HepG2 (cell line): ENCODE data around the gene ABHD4. TPM values are rescaled to one million over a fixed set of nuclear protein-coding genes. Genes with fewer than 3 reads are reported as not detected.
A peak's percentile ranks its signal among the peaks of the same experiment; 100 is the strongest.

Experiments
- ATAC-seq: fragments of 200-7000 bp; cut with Tn5 transposase; 3 replicates; pipeline ENCODE4 v1.9.1; 2020; ENCODE audit warnings: mild to moderate bottlenecking, moderate library complexity
- BruUV-seq: library from RNA; stranded (reverse); fragments of 400-500 nt; replicated peaks from 2 replicates; lab custom pipeline; 2021; lab: Mats Ljungman, UMichigan
- CTCF ChIA-PET: fragments of 300-600 bp; formaldehyde crosslinking; extraction: SDS; loops from one replicate; lab custom pipeline; 2021; ENCODE audit warnings: low total read pairs, inconsistent platforms, low intra/inter-chr PET ratio; lab: Yijun Ruan, JAX
- POLR2A ChIA-PET: fragments of 350-600 bp; sonication (Branson Sonifier 250); formaldehyde crosslinking; loops from one replicate; lab custom pipeline; 2020; ENCODE audit warnings: antibody characterized with exemption, inconsistent platforms; lab: Yijun Ruan, JAX
- DNase-seq: peaks from one replicate; pipeline ENCODE4 v3.0.0-alpha.2; 2015; ENCODE audit warnings: low spot score
- FAIRE-seq: peaks from 3 replicates; lab custom pipeline; 2011; peaks lifted over from hg19 to GRCh38; lab: Jason Lieb, UNC
- H2AFZ ChIP-seq: one replicate; pipeline ENCODE4 v1.6.1; 2011; ENCODE audit warnings: low read length, inconsistent platforms
- H3K27ac ChIP-seq: fragments of 300-600 bp; 3 replicates; pipeline ENCODE4 v1.8.0; 2011; ENCODE audit warnings: mixed run types, mild to moderate bottlenecking, mixed read lengths, low read length, inconsistent platforms; ENCODE audit not compliant: insufficient read depth; ENCODE audit errors: extremely low read length
- H3K27me3 ChIP-seq, 2 experiments: fragments of 200-600 bp in 1 of 2; 2 replicates in 1 of 2; 3 replicates in 1 of 2; pipeline versions ENCODE4 v1.6.0 to v1.8.0; 2011; ENCODE audit warnings: low read length in 2 of 2, mild to moderate bottlenecking in 2 of 2, moderate library complexity in 2 of 2, inconsistent platforms in 1 of 2; ENCODE audit not compliant: insufficient read depth in 2 of 2, control insufficient read depth in 1 of 2
- H3K36me3 ChIP-seq, 2 experiments: fragments of 200-600 bp in 1 of 2; replicated peaks in 1 of 2; 2 replicates in 1 of 2; 3 replicates in 1 of 2; pipeline versions ENCODE4 v1.5.1 to v1.8.0; 2011; ENCODE audit warnings: low read length in 2 of 2, inconsistent platforms in 1 of 2; ENCODE audit not compliant: insufficient read depth in 2 of 2, control insufficient read depth in 1 of 2
- H3K4me1 ChIP-seq: 2 replicates; pipeline ENCODE4 v1.5.1; 2012; ENCODE audit warnings: low read length, inconsistent platforms; ENCODE audit not compliant: insufficient read depth
- H3K4me2 ChIP-seq: 2 replicates; pipeline ENCODE4 v1.6.0; 2011; ENCODE audit warnings: low read depth, low read length, inconsistent platforms
- H3K4me3 ChIP-seq, 3 experiments: fragments of 200-600 bp in 1 of 3; sonication (generic), shearing (Covaris generic) in 1 of 3; replicated peaks in 1 of 3; 2 replicates each; pipeline ENCODE4 v1.5.1; 2011 to 2016; ENCODE audit warnings: low read length in 3 of 3, inconsistent platforms in 2 of 3, low read depth in 2 of 3, mild to moderate bottlenecking in 2 of 3, control low read depth in 1 of 3, mixed read lengths in 1 of 3; ENCODE audit not compliant: insufficient read depth in 1 of 3
- H3K79me2 ChIP-seq: one replicate; pipeline ENCODE4 v1.6.1; 2011; ENCODE audit warnings: low read length, inconsistent platforms; ENCODE audit not compliant: insufficient read depth
- H3K9ac ChIP-seq: 2 replicates; pipeline ENCODE4 v1.6.0; 2011; ENCODE audit warnings: mild to moderate bottlenecking, low read depth, low read length, inconsistent platforms; ENCODE audit not compliant: insufficient read depth
- H3K9me3 ChIP-seq: 2 replicates; pipeline ENCODE4 v1.5.1; 2012; ENCODE audit warnings: mild to moderate bottlenecking, low read length
- H4K20me1 ChIP-seq: 2 replicates; pipeline ENCODE4 v1.6.0; 2011; ENCODE audit warnings: inconsistent platforms, mild to moderate bottlenecking, low read length, moderate library complexity; ENCODE audit not compliant: insufficient read depth
- BCL3 ChIP-seq: sonication (generic); formaldehyde crosslinking; IDR thresholded peaks from 2 replicates; pipeline ENCODE4 v1.5.1; 2020; ENCODE audit warnings: mild to moderate bottlenecking, missing genetic modification reagents, moderate library complexity
- CC2D1A ChIP-seq: sonication (generic); formaldehyde crosslinking; IDR thresholded peaks from 2 replicates; pipeline ENCODE4 v1.8.1; 2023; ENCODE audit warnings: mild to moderate bottlenecking, missing genetic modification reagents
- CEBPG ChIP-seq: IDR thresholded peaks from 2 replicates; pipeline ENCODE4 v1.6.1; 2016
- ELF3 ChIP-seq: IDR thresholded peaks from 2 replicates; pipeline ENCODE4 v1.6.1; 2016; ENCODE audit warnings: missing genetic modification reagents, missing compliant biosample characterization
- HNRNPL ChIP-seq: fragments of 200-400 bp; formaldehyde crosslinking; IDR thresholded peaks from 2 replicates; pipeline ENCODE4 v1.6.1; 2017; ENCODE audit warnings: mild to moderate bottlenecking, low read depth, low read length
- HOXA9 ChIP-seq: sonication (generic); formaldehyde crosslinking; IDR thresholded peaks from 2 replicates; pipeline ENCODE4 v1.8.1; 2022; ENCODE audit warnings: missing genetic modification reagents, mild to moderate bottlenecking, moderate library complexity, borderline replicate concordance
- KMT2A ChIP-seq: sonication (generic); formaldehyde crosslinking; IDR thresholded peaks from 2 replicates; pipeline ENCODE4 v1.4.0; 2020; ENCODE audit warnings: missing genetic modification reagents
- MAFF ChIP-seq: IDR thresholded peaks from 2 replicates; pipeline ENCODE4 v1.6.1; 2011; ENCODE audit warnings: low read depth, low read length, improper control_type of control experiment
- MED8 ChIP-seq: sonication (generic); formaldehyde crosslinking; IDR thresholded peaks from 2 replicates; pipeline ENCODE4 v1.8.1; 2023; ENCODE audit warnings: mild to moderate bottlenecking, missing genetic modification reagents; ENCODE audit not compliant: insufficient replicate concordance
- NR2F1 ChIP-seq, 2 experiments: fragments of 450-650 bp in 1 of 2; formaldehyde crosslinking in 1 of 2; IDR thresholded peaks; 2 replicates each; pipeline versions ENCODE4 v1.5.0 to v1.6.1; 2016 to 2020; ENCODE audit warnings: mild to moderate bottlenecking in 1 of 2, missing compliant biosample characterization in 1 of 2, missing genetic modification reagents in 1 of 2, moderate library complexity in 1 of 2
- RORA ChIP-seq: sonication (generic); formaldehyde crosslinking; IDR thresholded peaks from 2 replicates; pipeline ENCODE4 v1.5.0; 2020; ENCODE audit warnings: mild to moderate bottlenecking, missing genetic modification reagents, moderate library complexity
- ZBTB1 ChIP-seq: sonication (generic); formaldehyde crosslinking; IDR thresholded peaks from 2 replicates; pipeline ENCODE4 v1.4.0; 2020; ENCODE audit warnings: missing genetic modification reagents, borderline replicate concordance
- ZBTB38 ChIP-seq: sonication (generic); formaldehyde crosslinking; IDR thresholded peaks from 2 replicates; pipeline ENCODE4 v1.5.1; 2020; ENCODE audit warnings: mild to moderate bottlenecking, missing genetic modification reagents
- ZNF749 ChIP-seq: sonication (generic); formaldehyde crosslinking; IDR thresholded peaks from 2 replicates; pipeline ENCODE4 v1.8.0; 2022; ENCODE audit warnings: mild to moderate bottlenecking, missing genetic modification reagents, moderate library complexity, borderline replicate concordance
- ZNF841 ChIP-seq: sonication (generic); formaldehyde crosslinking; IDR thresholded peaks from 2 replicates; pipeline ENCODE4 v1.8.1; 2023; ENCODE audit warnings: missing genetic modification reagents, borderline replicate concordance
- ZSCAN22 ChIP-seq: sonication (generic); formaldehyde crosslinking; IDR thresholded peaks from 2 replicates; pipeline ENCODE4 v1.4.0; 2020; ENCODE audit warnings: mild to moderate bottlenecking, missing genetic modification reagents
- WGBS: methylation state at CpG from one replicate; pipeline ENCODE4 v1.1.6; 2017; ENCODE audit warnings: low lambda C conversion rate; 5-methylcytosine and 5-hydroxymethylcytosine counted together
- in situ Hi-C: cut with HindIII; loops from 2 replicates; pipeline ENCODE4 v1.10.0; 2017; ENCODE audit warnings: low pct_unique_long_range_greater_than_20kb; ENCODE audit not compliant: extremely low pct_ligation_motif_present
- intact Hi-C: fragments of 100-400 bp; cut with micrococcal nuclease; formaldehyde crosslinking; loops from one replicate; pipeline ENCODE4 v1.10.0; 2022; ENCODE audit not compliant: unreplicated experiment
- polyA plus RNA-seq, 8 experiments: library from polyadenylated mRNA; depleted of rRNA in 3 of 8; stranded (reverse) in 7 of 8; unstranded in 1 of 8; fragments of >200 nt; fragmentation: Illumina TruSeq in 4 of 8; extraction: Trizol in 4 of 8; gene quantifications; 2 replicates each; pipeline versions ENCODE4 v1.2.1 to v1.2.3, GENCODE V29; 2011 to 2016; ENCODE audit warnings: low read depth in 4 of 8, missing spikeins in 1 of 8, mixed read lengths in 1 of 8; ENCODE audit not compliant: insufficient read depth in 1 of 8
- total RNA-seq, 5 experiments: library from RNA; depleted of rRNA; stranded (reverse); fragments of >200 nt; fragmentation: Illumina TruSeq; extraction: Trizol; gene quantifications; 2 replicates each; pipeline ENCODE4 v1.2.3, GENCODE V29; 2016; ENCODE audit warnings: low read depth in 1 of 5
- TF ChIP-seq, protein P1 (sequence below), 2 experiments: IDR thresholded peaks; 2 replicates each; pipeline ENCODE4 v1.6.1; 2011 to 2012; ENCODE audit warnings: low read length in 2 of 2, borderline replicate concordance in 1 of 2, low read depth in 1 of 2, mild to moderate bottlenecking in 1 of 2, moderate library complexity in 1 of 2

Gene ABHD4
- total and polyA plus RNA-seq, 2 of the 13 experiments (the other 11 are each of a cell fraction or from before 2014, with no cell fraction given) = 16.1 to 47.5 TPM

DNA sequence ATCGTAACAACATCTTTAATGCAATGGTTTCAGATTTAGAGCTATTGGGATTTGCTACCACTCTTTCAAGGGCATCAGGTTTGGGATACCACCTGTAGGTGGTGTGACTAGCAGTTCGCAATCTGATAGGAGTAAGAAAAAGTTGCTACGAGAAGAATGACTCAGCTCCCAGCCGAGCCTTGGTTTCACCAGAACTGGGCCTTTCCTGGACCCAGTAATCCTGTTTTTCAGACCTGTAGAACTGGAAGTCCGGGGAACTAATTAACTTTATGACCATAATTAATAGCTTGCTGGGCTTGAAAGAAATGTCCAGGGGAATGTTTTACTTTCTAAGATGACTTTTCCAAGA is 770 bp downstream of the ABHD4 start:
- WGBS = 3% methylated on average over 5 of the region's 5 CpGs
- H3K9ac ChIP-seq = peak overlapping the region; percentile 78
- peak; percentile 76 for ATAC-seq
- intact Hi-C loops = loop anchor here (1.0 to 5.0 kb wide), 4 partner anchors 10 to 408 kb away; partner anchors contain the start of genes DAD1 and OR6J1
- peaks cover 11% of the 10 kb centered on the region for H3K79me2 ChIP-seq
- FAIRE-seq = peak; percentile 91
- peak overlapping the region; percentile 76 to 94 (median 82) for H3K4me3 ChIP-seq
- H4K20me1 ChIP-seq = no peaks in the 10 kb centered on the region
- H3K36me3 ChIP-seq = peaks cover 11 to 25% of the 10 kb centered on the region in 2 experiments
- peaks cover 0 to 8% of the 10 kb centered on the region in 2 experiments; a peak in 2 of 5 replicates for H3K27me3 ChIP-seq
- H3K4me1 ChIP-seq = peaks cover 34% of the 10 kb centered on the region
- ChIA-PET POLR2A (interaction anchor here (0.6 to 4.9 kb wide), 15 partner anchors 9 to 408 kb away, joined by 3 to 139 read pairs (median 6); partner anchors contain the start of genes DAD1 and OXA1L), CTCF (interaction anchor here (1.7 to 1.9 kb wide), 2 partner anchors 42 to 54 kb away, joined by 6 to 8 read pairs; no protein-coding TSS in a partner anchor)
- H3K27ac ChIP-seq = peak overlapping the region; percentile 73
- in situ Hi-C loops = loop anchor here (25.0 kb wide), 1 partner anchor 1513 kb away; the partner anchor contains the start of genes DCAF11 and NRL
- BruUV-seq = no TSS peak
- DNase-seq = peak; percentile 82
- H3K4me2 ChIP-seq = peak overlapping the region; percentile 94
- H3K9me3 ChIP-seq = no peaks in the 10 kb centered on the region
- peak overlapping the region; percentile 82 for H2AFZ ChIP-seq
- TF ChIP-seq ELF3 (CRISPR knock-in tag) (peak; percentile 3; the same call in 1 of the 2 replicates), KMT2A (no peak; the same call in 1 of the 2 replicates), ZSCAN22 (CRISPR knock-in tag) (no peak), ZBTB1 (CRISPR knock-in tag) (no peak), ZBTB38 (CRISPR knock-in tag) (no peak), ZNF841 (CRISPR knock-in tag) (no peak), CC2D1A (CRISPR knock-in tag) (no peak), MAFF (peak; percentile 34; the same call in 1 of the 2 replicates), NR2F1 (CRISPR knock-in tag; IDR thresholded peaks at IDR 0.05) (no peak), BCL3 (no peak), HNRNPL (no peak), CEBPG (peak; percentile 42; the same call in 1 of the 2 replicates), HOXA9 (CRISPR knock-in tag) (peak; percentile 7; the same call in 1 of the 2 replicates), RORA (CRISPR knock-in tag) (no peak), ZNF749 (CRISPR knock-in tag) (no peak), MED8 (CRISPR knock-in tag) (no peak)
- TF ChIP-seq, protein P1, sequence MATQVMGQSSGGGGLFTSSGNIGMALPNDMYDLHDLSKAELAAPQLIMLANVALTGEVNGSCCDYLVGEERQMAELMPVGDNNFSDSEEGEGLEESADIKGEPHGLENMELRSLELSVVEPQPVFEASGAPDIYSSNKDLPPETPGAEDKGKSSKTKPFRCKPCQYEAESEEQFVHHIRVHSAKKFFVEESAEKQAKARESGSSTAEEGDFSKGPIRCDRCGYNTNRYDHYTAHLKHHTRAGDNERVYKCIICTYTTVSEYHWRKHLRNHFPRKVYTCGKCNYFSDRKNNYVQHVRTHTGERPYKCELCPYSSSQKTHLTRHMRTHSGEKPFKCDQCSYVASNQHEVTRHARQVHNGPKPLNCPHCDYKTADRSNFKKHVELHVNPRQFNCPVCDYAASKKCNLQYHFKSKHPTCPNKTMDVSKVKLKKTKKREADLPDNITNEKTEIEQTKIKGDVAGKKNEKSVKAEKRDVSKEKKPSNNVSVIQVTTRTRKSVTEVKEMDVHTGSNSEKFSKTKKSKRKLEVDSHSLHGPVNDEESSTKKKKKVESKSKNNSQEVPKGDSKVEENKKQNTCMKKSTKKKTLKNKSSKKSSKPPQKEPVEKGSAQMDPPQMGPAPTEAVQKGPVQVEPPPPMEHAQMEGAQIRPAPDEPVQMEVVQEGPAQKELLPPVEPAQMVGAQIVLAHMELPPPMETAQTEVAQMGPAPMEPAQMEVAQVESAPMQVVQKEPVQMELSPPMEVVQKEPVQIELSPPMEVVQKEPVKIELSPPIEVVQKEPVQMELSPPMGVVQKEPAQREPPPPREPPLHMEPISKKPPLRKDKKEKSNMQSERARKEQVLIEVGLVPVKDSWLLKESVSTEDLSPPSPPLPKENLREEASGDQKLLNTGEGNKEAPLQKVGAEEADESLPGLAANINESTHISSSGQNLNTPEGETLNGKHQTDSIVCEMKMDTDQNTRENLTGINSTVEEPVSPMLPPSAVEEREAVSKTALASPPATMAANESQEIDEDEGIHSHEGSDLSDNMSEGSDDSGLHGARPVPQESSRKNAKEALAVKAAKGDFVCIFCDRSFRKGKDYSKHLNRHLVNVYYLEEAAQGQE (IDR thresholded peaks at IDR 0.05; ENCODE audit: borderline replicate concordance in 1 of 2, low read depth in 1 of 2, low read length in 2 of 2) = no peak
